Natural killer cell (primary cell): ENCODE measurements around the gene SOWAHA. TPM values are rescaled to one million over a fixed set of nuclear protein-coding genes. Genes with fewer than 3 reads are reported as not detected.
A peak's percentile ranks its signal among the peaks of the same experiment; 100 is the strongest.

Experiments
- ATAC-seq, 3 donors: fragments of 150-1000 bp in 2 of 3; fragments of 200-7000 bp in 1 of 3; cut with Tn5 transposase; 1 replicate in 1 of 3; 2 replicates in 2 of 3; pipeline ENCODE4 v1.10.0; 2021; ENCODE audit warnings: mild to moderate bottlenecking in 2 of 3, moderate library complexity in 2 of 3
- DNase-seq, 2 donors: peaks; one replicate each; pipeline versions ENCODE4 v3.0.0 to v3.0.0-alpha.2; 2013 to 2021; ENCODE audit warnings: mixed read lengths in 1 of 2
- H3K27ac ChIP-seq: one replicate; pipeline ENCODE4 v1.5.1; 2013; ENCODE audit warnings: mild to moderate bottlenecking, low read length
- H3K27me3 ChIP-seq: one replicate; pipeline ENCODE4 v1.6.1; 2013; ENCODE audit warnings: low read length; ENCODE audit not compliant: control insufficient read depth, insufficient read depth
- H3K36me3 ChIP-seq: one replicate; pipeline ENCODE4 v1.6.1; 2013; ENCODE audit warnings: low read length; ENCODE audit not compliant: control insufficient read depth, insufficient read depth
- H3K4me1 ChIP-seq: one replicate; pipeline ENCODE4 v1.6.1; 2013; ENCODE audit warnings: low read length; ENCODE audit not compliant: control insufficient read depth, insufficient read depth
- H3K4me3 ChIP-seq: one replicate; pipeline ENCODE4 v1.5.1; 2013; ENCODE audit warnings: low read length
- H3K9me3 ChIP-seq: one replicate; pipeline ENCODE4 v1.6.1; 2013; ENCODE audit warnings: low read length; ENCODE audit not compliant: control insufficient read depth, insufficient read depth
- H3K27ac Mint-ChIP-seq, 2 donors: one replicate each; pipeline ENCODE4 v1.8.0; 2022; ENCODE audit warnings: mild to moderate bottlenecking in 2 of 2, mixed read lengths in 2 of 2, moderate library complexity in 1 of 2
- H3K27me3 Mint-ChIP-seq, 2 donors: one replicate each; pipeline ENCODE4 v1.8.0; 2022; ENCODE audit warnings: low read depth in 2 of 2, mixed read lengths in 2 of 2
- H3K36me3 Mint-ChIP-seq: one replicate; pipeline ENCODE4 v1.8.0; 2022; ENCODE audit warnings: mixed read lengths
- H3K4me1 Mint-ChIP-seq, 2 donors: one replicate each; pipeline ENCODE4 v1.8.0; 2022; ENCODE audit warnings: mixed read lengths in 2 of 2
- H3K4me3 Mint-ChIP-seq: one replicate; pipeline ENCODE4 v1.8.0; 2022; ENCODE audit warnings: mild to moderate bottlenecking, moderate library complexity, mixed read lengths
- H3K9me3 Mint-ChIP-seq, 2 donors: one replicate each; pipeline ENCODE4 v1.8.0; 2022; ENCODE audit warnings: mixed read lengths in 2 of 2
- CTCF ChIP-seq: fragments of 200-600 bp; IDR thresholded peaks from one replicate; pipeline ENCODE4 v1.8.0; 2022; ENCODE audit warnings: antibody characterized with exemption
- WGBS: methylation state at CpG from one replicate; pipeline ENCODE4 v1.1.7; 2013; ENCODE audit warnings: missing lambda C conversion rate; ENCODE audit not compliant: insufficient coverage; 5-methylcytosine and 5-hydroxymethylcytosine counted together
- intact Hi-C: fragments of 100-400 bp; cut with micrococcal nuclease; formaldehyde crosslinking; loops from one replicate; pipeline ENCODE4 v1.14.2; 2022
- total RNA-seq, 4 donors: library from RNA; stranded (reverse); fragments of 120-200 nt in 1 of 4; gene quantifications; one replicate each; pipeline versions ENCODE4 v1.2.3 to v1.2.4, GENCODE V29; 2013 to 2022

Gene SOWAHA
- total RNA-seq, 3 donors from 2014 or later (not counting 1 experiment from before 2014, with no cell fraction given) = not detected

GRCh38 chr5:132829742-132830435 is 16.8 kb downstream of the SOWAHA start:
- DNase-seq (peak; percentile 65 to 85), ATAC-seq (peak; percentile 87 to 93 (median 92))
- peaks cover 21% of the 10 kb centered on the region for H3K27me3 ChIP-seq
- Mint-ChIP-seq H3K36me3 (no peaks in the 10 kb centered on the region), H3K9me3 (no peaks in the 10 kb centered on the region), H3K4me3 (peak overlapping the region; percentile 92), H3K4me1 (peaks cover 6 to 19% of the 10 kb centered on the region in 2 donors), H3K27ac (peak overlapping the region in 1 of 2 donors; percentile 85), H3K27me3 (peaks cover 36 to 46% of the 10 kb centered on the region in 2 donors)
- no peak overlapping the region for H3K27ac ChIP-seq
- peak; percentile 81 for TF ChIP-seq CTCF
- H3K36me3 ChIP-seq = no peaks in the 10 kb centered on the region
- H3K4me1 ChIP-seq = peaks cover 18% of the 10 kb centered on the region
- WGBS = 3% methylated on average over 75 of the region's 75 CpGs
- peak overlapping the region; percentile 30 for H3K4me3 ChIP-seq
- intact Hi-C loops = loop anchor here (1.0 kb wide), 1 partner anchor 53 kb away; no protein-coding TSS in a partner anchor
- no peaks in the 10 kb centered on the region for H3K9me3 ChIP-seq

- H3K27ac Mint-ChIP-seq = peak within 1 kb of the TSS in 1 of 2 donors; percentile 85
- intact Hi-C loops = loop anchor here (1.0 kb wide), 1 partner anchor 53 kb away; no protein-coding TSS in a partner anchor
- no peaks in the 10 kb centered on the region for H3K36me3 Mint-ChIP-seq
- H3K4me3 ChIP-seq = peak within 1 kb of the TSS; percentile 30
- no peaks in the 10 kb centered on the region for H3K9me3 ChIP-seq
- H3K27me3 Mint-ChIP-seq = peaks cover 36 to 43% of the 10 kb centered on the region in 2 donors
- H3K36me3 ChIP-seq = no peaks in the 10 kb centered on the region
- no peak for TF ChIP-seq CTCF
- WGBS = 7% methylated on average over 78 of the region's 78 CpGs
- no peaks in the 10 kb centered on the region for H3K9me3 Mint-ChIP-seq
- H3K4me1 ChIP-seq = peaks cover 18% of the 10 kb centered on the region
- DNase-seq = peak in 1 of 2 donors; percentile 44
- no peak within 1 kb of the TSS for H3K27ac ChIP-seq
- peak within 1 kb of the TSS; percentile 92 for H3K4me3 Mint-ChIP-seq
- peaks cover 17% of the 10 kb centered on the region for H3K27me3 ChIP-seq
- ATAC-seq = peak; percentile 31 to 58 (median 49)
- H3K4me1 Mint-ChIP-seq = peaks cover 6 to 19% of the 10 kb centered on the region in 2 donors
Observed at GRCh38 chr5:132830436-132831094, 17.5 kb downstream of the SOWAHA start, which contains the start of gene SHROOM1. TSS of gene SHROOM1 (minus strand) at chr5:132830647. CDS start at chr5:132826140, 4,507 bp downstream.

GRCh38 chr5:132831095-132831860 is 18.2 kb downstream of the SOWAHA start:
- H3K27ac ChIP-seq = no peak overlapping the region
- peaks cover 33 to 38% of the 10 kb centered on the region in 2 donors for H3K27me3 Mint-ChIP-seq
- H3K36me3 ChIP-seq = no peaks in the 10 kb centered on the region
- H3K4me3 ChIP-seq = no peak overlapping the region
- H3K36me3 Mint-ChIP-seq = no peaks in the 10 kb centered on the region
- ATAC-seq (no peak), DNase-seq (no peak)
- H3K4me1 ChIP-seq = peaks cover 12% of the 10 kb centered on the region
- intact Hi-C loops = no loop called here
- no peaks in the 10 kb centered on the region for H3K9me3 ChIP-seq
- H3K4me3 Mint-ChIP-seq = peak overlapping the region; percentile 82
- peak overlapping the region in 1 of 2 donors; percentile 62 for H3K27ac Mint-ChIP-seq
- H3K4me1 Mint-ChIP-seq = peaks cover 6 to 19% of the 10 kb centered on the region in 2 donors
- H3K9me3 Mint-ChIP-seq = no peaks in the 10 kb centered on the region
- WGBS = 89% methylated on average over 15 of the region's 15 CpGs
- no peak for TF ChIP-seq CTCF
- H3K27me3 ChIP-seq = peaks cover 12% of the 10 kb centered on the region
